Prostate gland (tissue), 2 donors: ENCODE measurements around the gene MBNL1. TPM values are rescaled to one million over a fixed set of nuclear protein-coding genes. Genes with fewer than 3 reads are reported as not detected.

Experiments
- DNase-seq: peaks from one replicate; pipeline ENCODE4 v3.0.0-alpha.2; 2019; ENCODE audit warnings: low spot score
- H3K27ac ChIP-seq, 2 donors: fragments of 200-600 bp; sonication (generic); 2 replicates each; pipeline ENCODE4 v1.5.1; 2017 to 2019
- H3K27me3 ChIP-seq: fragments of 200-600 bp; sonication (generic); replicated peaks from 2 replicates; pipeline ENCODE4 v1.5.1; 2019; ENCODE audit not compliant: insufficient read depth
- H3K36me3 ChIP-seq, 2 donors: fragments of 200-600 bp; sonication (generic); 1 replicate in 1 of 2; 2 replicates in 1 of 2; pipeline versions ENCODE4 v1.5.1 to v1.8.1; 2017 to 2019
- H3K4me1 ChIP-seq: fragments of 200-600 bp; sonication (generic); replicated peaks from 2 replicates; pipeline ENCODE4 v1.5.1; 2019
- H3K4me3 ChIP-seq, 2 donors: fragments of 200-600 bp; sonication (generic); 2 replicates each; pipeline ENCODE4 v1.5.1; 2017 to 2019
- H3K9me3 ChIP-seq: fragments of 200-600 bp; sonication (generic); 2 replicates; pipeline ENCODE4 v1.5.1; 2017
- CTCF ChIP-seq, 4 experiments: fragments of 200-600 bp in 2 of 4; fragments of 450-650 bp in 2 of 4; sonication (generic) in 2 of 4; IDR thresholded peaks; 1 replicate in 3 of 4; 2 replicates in 1 of 4; pipeline ENCODE4 v1.5.1; 2016 to 2019; ENCODE audit warnings: antibody characterized with exemption in 4 of 4, mild to moderate bottlenecking in 2 of 4, moderate library complexity in 2 of 4
- POLR2A ChIP-seq: fragments of 450-650 bp; IDR thresholded peaks from one replicate; pipeline ENCODE4 v1.6.1; 2016; ENCODE audit warnings: antibody characterized with exemption, mild to moderate bottlenecking
- POLR2AphosphoS5 ChIP-seq: sonication (generic); formaldehyde crosslinking; IDR thresholded peaks from one replicate; pipeline ENCODE4 v1.6.1; 2017; ENCODE audit warnings: antibody characterized with exemption
- WGBS: methylation state at CpG from one replicate; pipeline ENCODE4 v1.1.5; 2018; 5-methylcytosine and 5-hydroxymethylcytosine counted together
- intact Hi-C: fragments of 100-400 bp; cut with DNase I; formaldehyde crosslinking; loops from one replicate; pipeline ENCODE4 v1.14.2; 2022
- total RNA-seq, 2 donors: library from RNA; depleted of rRNA; stranded (reverse); fragments of >200 nt; gene quantifications; one replicate each; pipeline ENCODE4 v1.1.0, GENCODE V29; 2016

Gene MBNL1
- total RNA-seq, 2 donors from 2014 or later, result 131 to 226 TPM

DNA sequence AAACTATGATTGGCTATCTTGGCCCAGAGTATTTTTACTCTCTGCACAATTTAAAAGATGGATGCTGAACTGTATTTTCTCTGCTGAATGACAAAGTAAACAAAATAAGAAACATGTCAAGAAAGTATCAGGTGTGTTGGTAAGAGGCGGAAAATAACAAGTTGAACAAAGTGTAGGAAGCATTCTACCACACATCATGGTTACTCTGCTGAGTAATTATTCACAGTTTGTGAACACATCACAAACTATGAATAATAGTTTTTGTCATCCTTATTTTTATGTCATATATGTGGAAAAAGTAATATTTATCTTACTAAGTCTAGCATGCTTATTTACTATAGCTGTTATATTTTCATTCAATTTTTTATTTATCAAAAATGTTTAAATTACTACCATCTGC lies 229.2 kb downstream of the MBNL1 start:
- intact Hi-C loops, result no loop called here
- Histone ChIP-seq H3K9me3 (no peaks in the 10 kb centered on the region), H3K4me3 (no peak overlapping the region), H3K4me1 (no peaks in the 10 kb centered on the region), H3K36me3 (no peaks in the 10 kb centered on the region), H3K27ac (no peak overlapping the region), H3K27me3 (no peaks in the 10 kb centered on the region)
- WGBS, result 100% methylated on average over 1 of the region's 1 CpG
- no peak for DNase-seq
- no peak for TF ChIP-seq POLR2A
- TF ChIP-seq POLR2AphosphoS5, result no peak
- no peak for TF ChIP-seq CTCF (IDR thresholded peaks at IDR 0.05)

DNA sequence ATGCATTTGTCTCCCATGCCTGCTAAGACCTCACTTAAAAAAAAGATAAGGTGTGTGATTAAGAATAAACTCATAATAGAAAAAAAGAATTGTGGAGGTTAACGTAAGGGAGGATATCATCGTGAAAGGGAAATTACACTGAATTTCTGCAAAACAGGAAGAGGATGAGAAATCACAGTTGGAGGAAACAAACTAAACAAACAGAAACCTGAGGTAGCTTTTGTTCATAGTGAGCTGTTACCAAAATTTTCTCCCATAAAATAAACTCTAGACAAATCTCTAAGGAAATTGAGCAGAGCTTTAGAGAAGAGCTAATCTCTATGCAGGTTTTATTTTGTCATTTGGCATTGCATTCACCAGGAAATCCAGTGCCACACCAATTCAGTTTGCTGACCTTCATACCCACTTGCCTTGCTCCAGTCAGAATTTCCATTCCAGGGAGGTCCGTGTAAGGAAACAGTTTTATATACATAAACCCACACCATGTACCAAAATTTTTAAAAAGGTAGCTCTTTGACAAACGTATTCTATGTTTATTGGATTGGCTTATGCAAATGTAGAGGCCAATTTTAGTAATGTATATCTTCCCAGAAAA lies 231.2 kb downstream of the MBNL1 start:
- DNase-seq, result no peak
- Histone ChIP-seq H3K4me3 (no peak overlapping the region), H3K4me1 (no peaks in the 10 kb centered on the region), H3K36me3 (no peaks in the 10 kb centered on the region), H3K27ac (no peak overlapping the region), H3K27me3 (no peaks in the 10 kb centered on the region), H3K9me3 (no peaks in the 10 kb centered on the region)
- WGBS, result 44% methylated on average over 4 of the region's 4 CpGs
- intact Hi-C loops, result no loop called here
- TF ChIP-seq CTCF (IDR thresholded peaks at IDR 0.05) (no peak), POLR2AphosphoS5 (no peak), POLR2A (no peak)

DNA sequence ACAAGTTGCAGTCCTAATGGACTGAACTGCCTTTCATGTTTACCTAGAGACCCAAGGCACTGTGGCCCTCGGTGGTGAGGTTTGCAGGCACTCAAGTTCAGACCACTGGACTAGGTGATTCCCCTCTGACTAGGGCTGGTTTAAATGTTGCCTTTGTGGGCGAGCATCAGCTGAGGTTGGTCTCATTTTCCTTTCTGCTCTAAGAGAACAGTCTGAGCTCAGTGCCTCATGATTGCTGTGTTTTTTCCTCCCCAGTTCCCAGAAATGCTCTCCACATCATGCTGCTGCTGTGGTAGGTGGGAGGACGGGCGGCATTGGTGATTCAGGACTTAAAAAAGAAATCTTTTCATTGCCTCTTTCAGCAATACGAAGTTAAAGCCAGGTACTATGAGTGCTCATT lies 237.2 kb downstream of the MBNL1 start:
- Histone ChIP-seq H3K9me3 (no peaks in the 10 kb centered on the region), H3K4me1 (no peaks in the 10 kb centered on the region), H3K4me3 (no peak overlapping the region), H3K36me3 (no peaks in the 10 kb centered on the region), H3K27ac (no peak overlapping the region), H3K27me3 (no peaks in the 10 kb centered on the region)
- TF ChIP-seq POLR2A (no peak), POLR2AphosphoS5 (no peak), CTCF (IDR thresholded peaks at IDR 0.05) (no peak)
- intact Hi-C loops, result no loop called here
- no peak for DNase-seq
- 89% methylated on average over 5 of the region's 5 CpGs for WGBS

GRCh38 chr3:152508705-152509104 lies 240.0 kb downstream of the MBNL1 start:
- no peak for DNase-seq
- WGBS, result 68% methylated on average over 1 of the region's 1 CpG
- intact Hi-C loops, result no loop called here
- no peaks in the 10 kb centered on the region for H3K4me1 ChIP-seq
- no peaks in the 10 kb centered on the region for H3K27me3 ChIP-seq
- H3K36me3 ChIP-seq, result no peaks in the 10 kb centered on the region
- H3K9me3 ChIP-seq, result no peaks in the 10 kb centered on the region
- H3K4me3 ChIP-seq, result no peak overlapping the region
- TF ChIP-seq CTCF (IDR thresholded peaks at IDR 0.05), result peak in 3 of 4 experiments; percentile 36 to 62 (median 53)
- TF ChIP-seq POLR2AphosphoS5, result no peak
- no peak overlapping the region for H3K27ac ChIP-seq

DNA sequence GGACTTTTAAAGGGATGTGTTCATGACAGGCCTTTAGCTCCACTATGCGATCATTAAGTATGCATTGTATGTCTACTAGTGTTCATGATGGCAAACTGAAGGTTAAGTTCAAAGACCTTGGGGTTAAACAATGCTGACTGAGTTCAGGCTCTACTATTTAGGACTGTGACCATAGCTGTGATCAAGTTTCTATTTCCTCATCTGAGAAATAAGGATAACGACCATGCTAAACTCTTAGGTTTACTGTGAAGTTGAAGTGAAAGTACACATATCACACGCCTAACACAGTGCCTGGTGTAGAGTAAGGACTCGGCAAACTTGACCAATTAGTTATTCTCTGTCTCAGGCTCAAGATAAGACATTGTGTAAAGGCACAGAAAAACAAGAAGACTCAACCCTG lies 243.2 kb downstream of the MBNL1 start:
- DNase-seq, result no peak
- Histone ChIP-seq H3K4me1 (no peaks in the 10 kb centered on the region), H3K27ac (no peak overlapping the region), H3K9me3 (no peaks in the 10 kb centered on the region), H3K27me3 (no peaks in the 10 kb centered on the region), H3K4me3 (no peak overlapping the region), H3K36me3 (no peaks in the 10 kb centered on the region)
- intact Hi-C loops, result no loop called here
- WGBS, result 84% methylated on average over 4 of the region's 4 CpGs
- TF ChIP-seq POLR2A (no peak), POLR2AphosphoS5 (no peak), CTCF (IDR thresholded peaks at IDR 0.05) (no peak)
